GM18520 (cell line): ENCODE measurements around the gene TCF7L2.

Experiments
- ATAC-seq: cut with Tn5 transposase; IDR thresholded peaks from one replicate; pipeline ENCODE4 v1.9.1; 2021; ENCODE audit not compliant: unreplicated experiment

Gene TCF7L2

GRCh38 chr10:112963835-112964234, 13.8 kb downstream of the TCF7L2 start:
- no peak for ATAC-seq

- no peak for ATAC-seq
These were observed 14.4 kb downstream of the TCF7L2 start for GRCh38 chr10:112964482-112964881.

- no peak for ATAC-seq
These were observed 16.3 kb downstream of the TCF7L2 start for GRCh38 chr10:112966194-112966855.

- no peak for ATAC-seq
These were observed 17.2 kb downstream of the TCF7L2 start for GRCh38 chr10:112967200-112967599.

GRCh38 chr10:112969131-112969530, 19.1 kb downstream of the TCF7L2 start:
- no peak for ATAC-seq

- ATAC-seq: no peak
These were observed 19.5 kb downstream of the TCF7L2 start for GRCh38 chr10:112969542-112969941.

GRCh38 chr10:112970021-112970420, 20.0 kb downstream of the TCF7L2 start:
- ATAC-seq: no peak

GRCh38 chr10:112972606-112973005, 22.6 kb downstream of the TCF7L2 start:
- no peak for ATAC-seq

- ATAC-seq: no peak
These were observed 23.0 kb downstream of the TCF7L2 start for GRCh38 chr10:112973046-112973445.

- no peak for ATAC-seq
These were observed 23.8 kb downstream of the TCF7L2 start for GRCh38 chr10:112973805-112974204.

- no peak for ATAC-seq
These were observed 27.4 kb downstream of the TCF7L2 start for GRCh38 chr10:112977426-112977898.

- no peak for ATAC-seq
These were observed 29.9 kb downstream of the TCF7L2 start for GRCh38 chr10:112979927-112980326.

- no peak for ATAC-seq
These were observed 30.9 kb downstream of the TCF7L2 start for GRCh38 chr10:112980937-112981336.

GRCh38 chr10:112981553-112981952, 31.5 kb downstream of the TCF7L2 start:
- ATAC-seq: peak; percentile 93

- ATAC-seq: no peak
These were observed 33.5 kb downstream of the TCF7L2 start for GRCh38 chr10:112983444-112984056.

- no peak for ATAC-seq
These were observed 34.7 kb downstream of the TCF7L2 start for GRCh38 chr10:112984756-112985155.

- ATAC-seq: no peak
These were observed 35.9 kb downstream of the TCF7L2 start for GRCh38 chr10:112985690-112986543.

GRCh38 chr10:112986544-112987190, 36.6 kb downstream of the TCF7L2 start:
- no peak for ATAC-seq

GRCh38 chr10:112988839-112989406, 38.9 kb downstream of the TCF7L2 start:
- ATAC-seq: no peak

GRCh38 chr10:112989826-112990225, 39.8 kb downstream of the TCF7L2 start:
- ATAC-seq: no peak

GRCh38 chr10:112990271-112990670, 40.2 kb downstream of the TCF7L2 start:
- ATAC-seq: no peak
